HCT116 (cell line): ENCODE data around the gene TTC38. TPM values are rescaled to one million over a fixed set of nuclear protein-coding genes. Genes with fewer than 3 reads are reported as not detected.

Experiments
- ATAC-seq: fragments of 200-7000 bp; cut with Tn5 transposase; 2 replicates; pipeline ENCODE4 v1.9.1; 2020; ENCODE audit warnings: mild to moderate bottlenecking, moderate library complexity
- BruUV-seq: library from RNA; stranded (reverse); fragments of 400-500 nt; replicated peaks from 2 replicates; lab custom pipeline; 2021; lab: Mats Ljungman, UMichigan
- CTCF ChIA-PET: fragments of 300-600 bp; sonication (Branson Sonifier 250); formaldehyde crosslinking; loops from one replicate; lab custom pipeline; 2021; ENCODE audit warnings: antibody characterized with exemption; lab: Charles Lee
- POLR2A ChIA-PET: fragments of 300-600, 350-600 bp; sonication (Branson Sonifier 250); formaldehyde crosslinking; loops from one replicate; lab custom pipeline; 2021; ENCODE audit warnings: antibody characterized with exemption; lab: Charles Lee
- RAD21 ChIA-PET, 2 experiments: fragments of 300-600 bp; sonication (Branson Sonifier 250); formaldehyde crosslinking; loops; one replicate each; lab custom pipeline; 2023; ENCODE audit warnings: low total read pairs in 2 of 2; ENCODE audit not compliant: uncharacterized antibody in 2 of 2, unreplicated experiment in 2 of 2, low non-redundant PET in 1 of 2; lab: Charles Lee
- DNase-seq: peaks from one replicate; pipeline ENCODE4 v3.0.0-alpha.2; 2010; ENCODE audit warnings: low read depth, low spot score
- H2AFZ ChIP-seq: fragments of 200-600 bp; shearing (Covaris generic), sonication (generic); 2 replicates; pipeline ENCODE4 v1.6.1; 2017; ENCODE audit warnings: low read depth, mixed run types, mixed read lengths, antibody characterized with exemption, low read length; ENCODE audit not compliant: poor library complexity, severe bottlenecking
- H3K27ac ChIP-seq: 2 replicates; pipeline ENCODE4 v1.5.1; 2012; ENCODE audit warnings: low read depth, low read length
- H3K27me3 ChIP-seq: fragments of 200-600 bp; sonication (generic); 2 replicates; pipeline ENCODE4 v1.6.1; 2016; ENCODE audit warnings: mixed run types, low read length, mixed read lengths; ENCODE audit not compliant: insufficient read depth
- H3K36me3 ChIP-seq, 2 experiments: fragments of 200-500 bp in 1 of 2; fragments of 200-600 bp in 1 of 2; sonication (Bioruptor generic) in 1 of 2; sonication (generic) in 1 of 2; 2 replicates each; pipeline versions ENCODE4 v1.5.1 to v1.6.1; 2014 to 2016; ENCODE audit warnings: low read length in 2 of 2, inconsistent platforms in 1 of 2, mixed read lengths in 1 of 2, mixed run types in 1 of 2; ENCODE audit not compliant: insufficient read depth in 2 of 2, control insufficient read depth in 1 of 2
- H3K4me1 ChIP-seq, 2 experiments: fragments of 200-600 bp in 1 of 2; sonication (generic) in 1 of 2; 2 replicates each; pipeline versions ENCODE4 v1.5.1 to v1.6.1; 2012 to 2017; ENCODE audit warnings: low read length in 2 of 2, inconsistent platforms in 1 of 2, mild to moderate bottlenecking in 1 of 2, mixed read lengths in 1 of 2, mixed run types in 1 of 2, moderate library complexity in 1 of 2; ENCODE audit not compliant: insufficient read depth in 2 of 2, control insufficient read depth in 1 of 2
- H3K4me2 ChIP-seq: fragments of 200-600 bp; sonication (generic); 2 replicates; pipeline ENCODE4 v1.6.1; 2017; ENCODE audit warnings: mixed run types, low read length, mixed read lengths
- H3K4me3 ChIP-seq, 2 experiments: fragments of 200-600 bp in 1 of 2; sonication (generic) in 1 of 2; replicated peaks in 1 of 2; 2 replicates each; pipeline ENCODE4 v1.5.1; 2011 to 2016; ENCODE audit warnings: low read length in 2 of 2, control low read depth in 1 of 2, low read depth in 1 of 2, mild to moderate bottlenecking in 1 of 2, mixed read lengths in 1 of 2, mixed run types in 1 of 2
- H3K79me2 ChIP-seq: fragments of 200-600 bp; sonication (generic); 2 replicates; pipeline ENCODE4 v1.6.1; 2017; ENCODE audit warnings: mild to moderate bottlenecking, mixed run types, low read length, moderate library complexity, mixed read lengths; ENCODE audit not compliant: insufficient read depth
- H3K9ac ChIP-seq: fragments of 200-600 bp; sonication (generic); 2 replicates; pipeline ENCODE4 v1.6.1; 2016; ENCODE audit warnings: low read length, mixed read lengths
- H3K9me2 ChIP-seq: fragments of 200-600 bp; sonication (generic), shearing (Covaris generic); 2 replicates; pipeline ENCODE4 v1.6.1; 2017; ENCODE audit warnings: mixed run types, mild to moderate bottlenecking, moderate library complexity; ENCODE audit not compliant: insufficient read depth
- H3K9me3 ChIP-seq, 2 experiments: fragments of 200-500 bp in 1 of 2; fragments of 200-600 bp in 1 of 2; sonication (Bioruptor generic) in 1 of 2; sonication (generic) in 1 of 2; 2 replicates each; pipeline ENCODE4 v1.6.1; 2014 to 2017; ENCODE audit warnings: low read length in 2 of 2, mixed read lengths in 2 of 2, inconsistent platforms in 1 of 2, low read depth in 1 of 2, mild to moderate bottlenecking in 1 of 2, mixed run types in 1 of 2, moderate library complexity in 1 of 2; ENCODE audit not compliant: control insufficient read depth in 1 of 2, insufficient read depth in 1 of 2
- H4K20me1 ChIP-seq: fragments of 200-600 bp; sonication (generic), shearing (Covaris generic); 2 replicates; pipeline ENCODE4 v1.6.1; 2017; ENCODE audit warnings: mixed run types, mild to moderate bottlenecking, moderate library complexity; ENCODE audit not compliant: insufficient read depth
- ATF3 ChIP-seq: IDR thresholded peaks from 2 replicates; pipeline ENCODE4 v1.6.1; 2012
- EGR1 ChIP-seq: IDR thresholded peaks from 2 replicates; pipeline ENCODE4 v1.6.1; 2012; ENCODE audit warnings: low read depth
- ELF1 ChIP-seq: IDR thresholded peaks from 2 replicates; pipeline ENCODE4 v1.6.1; 2012; ENCODE audit warnings: low read depth, borderline replicate concordance
- EZH2 ChIP-seq: fragments of 200-600 bp; sonication (generic); IDR thresholded peaks from 2 replicates; pipeline ENCODE4 v1.6.1; 2017; ENCODE audit warnings: antibody characterized with exemption, mixed run types
- EZH2phosphoT487 ChIP-seq: fragments of 200-600 bp; IDR thresholded peaks from 2 replicates; pipeline ENCODE4 v1.6.1; 2018; ENCODE audit warnings: antibody characterized with exemption, borderline replicate concordance
- FOSL1 ChIP-seq: IDR thresholded peaks from 2 replicates; pipeline ENCODE4 v1.6.1; 2012; ENCODE audit warnings: low read depth
- JUND ChIP-seq: IDR thresholded peaks from 2 replicates; pipeline ENCODE4 v1.6.1; 2012
- MAX ChIP-seq: IDR thresholded peaks from 2 replicates; pipeline ENCODE4 v1.6.1; 2012
- POLR2AphosphoS5 ChIP-seq: IDR thresholded peaks from 2 replicates; pipeline ENCODE4 v1.6.1; 2011; ENCODE audit warnings: mild to moderate bottlenecking, low read depth, low read length, moderate library complexity
- RAD21 ChIP-seq: IDR thresholded peaks from 2 replicates; pipeline ENCODE4 v1.6.1; 2012; ENCODE audit warnings: low read depth, mild to moderate bottlenecking
- REST ChIP-seq: IDR thresholded peaks from 2 replicates; pipeline ENCODE4 v1.6.1; 2012; ENCODE audit warnings: low read depth
- SIN3A ChIP-seq: IDR thresholded peaks from 2 replicates; pipeline ENCODE4 v1.6.1; 2012; ENCODE audit warnings: low read depth
- SRF ChIP-seq: IDR thresholded peaks from 2 replicates; pipeline ENCODE4 v1.6.1; 2012; ENCODE audit warnings: low read depth
- TCF7L2 ChIP-seq: IDR thresholded peaks from 2 replicates; pipeline ENCODE4 v1.7.0; 2011; ENCODE audit warnings: borderline replicate concordance, inconsistent platforms; ENCODE audit not compliant: insufficient read depth, insufficient read length; ENCODE audit errors: extremely low read depth
- ZNF274 ChIP-seq: fragments of 200-500 bp; sonication (Bioruptor generic); IDR thresholded peaks from 2 replicates; pipeline ENCODE4 v1.6.1; 2014; ENCODE audit warnings: mild to moderate bottlenecking, low read depth, low read length, inconsistent platforms
- intact Hi-C: fragments of 100-400 bp; cut with micrococcal nuclease; formaldehyde crosslinking; loops from 2 replicates; pipeline ENCODE4 v1.10.0; 2022
- total RNA-seq: library from RNA; stranded (reverse); gene quantifications from one replicate; pipeline ENCODE4 v1.2.1, GENCODE V29; 2021; ENCODE audit not compliant: unreplicated experiment
- TF ChIP-seq, protein P1 (sequence below): IDR thresholded peaks from 2 replicates; pipeline ENCODE4 v1.6.1; 2011; ENCODE audit warnings: mild to moderate bottlenecking, low read length, moderate library complexity; ENCODE audit not compliant: insufficient replicate concordance; ENCODE audit errors: extremely low read depth

TTC38 gene
- total RNA-seq, 1 experiment from 2014 or later, result 22.9 TPM

GRCh38 chr22:46238541-46238940, 29.3 kb upstream of the TTC38 start:
- Histone ChIP-seq H3K4me2 (no peak overlapping the region), H3K9ac (no peak overlapping the region), H3K27ac (no peak overlapping the region), H3K36me3 (peaks cover 0 to 2% of the 10 kb centered on the region in 2 experiments; a peak in 1 of 4 replicates), H3K79me2 (no peaks in the 10 kb centered on the region), H3K4me1 (no peaks in the 10 kb centered on the region), H2AFZ (no peak overlapping the region), H3K27me3 (no peaks in the 10 kb centered on the region), H3K4me3 (no peak overlapping the region), H3K9me2 (no peaks in the 10 kb centered on the region), H3K9me3 (no peaks in the 10 kb centered on the region), H4K20me1 (no peaks in the 10 kb centered on the region)
- POLR2A ChIA-PET, result no interaction called here
- CTCF ChIA-PET, result no interaction called here
- no TSS peak for BruUV-seq
- TF ChIP-seq POLR2AphosphoS5 (no peak), JUND (no peak), ZNF274 (no peak), RAD21 (no peak), EZH2phosphoT487 (no peak), EGR1 (no peak), EZH2 (no peak), FOSL1 (no peak), ELF1 (no peak), ATF3 (no peak), REST (no peak), SRF (no peak), MAX (no peak), SIN3A (no peak), TCF7L2 (no peak)
- TF ChIP-seq, protein P1, sequence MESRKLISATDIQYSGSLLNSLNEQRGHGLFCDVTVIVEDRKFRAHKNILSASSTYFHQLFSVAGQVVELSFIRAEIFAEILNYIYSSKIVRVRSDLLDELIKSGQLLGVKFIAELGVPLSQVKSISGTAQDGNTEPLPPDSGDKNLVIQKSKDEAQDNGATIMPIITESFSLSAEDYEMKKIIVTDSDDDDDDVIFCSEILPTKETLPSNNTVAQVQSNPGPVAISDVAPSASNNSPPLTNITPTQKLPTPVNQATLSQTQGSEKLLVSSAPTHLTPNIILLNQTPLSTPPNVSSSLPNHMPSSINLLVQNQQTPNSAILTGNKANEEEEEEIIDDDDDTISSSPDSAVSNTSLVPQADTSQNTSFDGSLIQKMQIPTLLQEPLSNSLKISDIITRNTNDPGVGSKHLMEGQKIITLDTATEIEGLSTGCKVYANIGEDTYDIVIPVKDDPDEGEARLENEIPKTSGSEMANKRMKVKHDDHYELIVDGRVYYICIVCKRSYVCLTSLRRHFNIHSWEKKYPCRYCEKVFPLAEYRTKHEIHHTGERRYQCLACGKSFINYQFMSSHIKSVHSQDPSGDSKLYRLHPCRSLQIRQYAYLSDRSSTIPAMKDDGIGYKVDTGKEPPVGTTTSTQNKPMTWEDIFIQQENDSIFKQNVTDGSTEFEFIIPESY, result no peak
- ATAC-seq (no peak), DNase-seq (no peak)
- intact Hi-C loops, result no loop called here
- RAD21 ChIA-PET, result no interaction called here
